NCI-H460 (cell line): ENCODE data around the gene CNOT9. TPM values are rescaled to one million over a fixed set of nuclear protein-coding genes. Genes with fewer than 3 reads are reported as not detected.

Experiments used
- DNase-seq: peaks from one replicate; pipeline ENCODE4 v3.0.0-alpha.2; 2016; ENCODE audit warnings: low read depth; ENCODE audit errors: extremely low read depth
- small RNA-seq, 2 experiments: library from RNA; depleted of rRNA; stranded (forward); fragments of <200 nt; gene quantifications; one replicate each; pipeline ENCODE3, GENCODE V24; 2014
- total RNA-seq: library from RNA; depleted of rRNA; stranded (reverse); fragments of >200 nt; shearing (Covaris generic); gene quantifications from 2 replicates; pipeline ENCODE4 v1.2.3, GENCODE V29; 2014; rRNA removed

Gene CNOT9
- total RNA-seq, 1 experiment from 2014 or later = 78.5 TPM

DNA sequence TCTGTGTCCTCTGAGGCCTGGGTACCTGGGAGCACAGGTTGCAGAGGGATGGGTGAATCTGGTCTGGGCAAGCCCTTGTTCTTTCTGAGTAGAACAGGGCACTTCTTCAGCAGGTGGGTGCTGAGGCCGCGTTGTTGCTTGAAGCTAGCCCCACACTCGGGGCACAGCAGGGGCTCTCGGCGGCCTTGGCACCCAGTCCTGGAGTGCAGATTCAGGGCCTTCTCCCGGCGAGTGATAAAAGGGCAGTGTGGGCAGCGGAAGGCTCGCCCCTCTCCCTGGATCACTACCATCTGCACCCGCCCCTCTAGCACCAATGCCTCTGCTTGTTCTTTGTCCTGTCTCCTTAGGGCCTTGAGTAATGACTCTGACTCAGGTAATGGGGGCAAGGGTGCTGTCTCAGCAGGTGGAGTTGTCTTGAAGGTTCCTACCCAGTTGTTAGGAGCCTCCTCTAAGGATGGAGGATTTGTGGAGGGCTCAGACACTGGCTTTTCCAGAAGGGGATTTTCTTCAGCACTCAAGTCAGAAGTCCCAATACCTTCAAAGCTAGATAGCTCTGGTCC is 75.2 kb downstream of the CNOT9 start:
- DNase-seq = no peak

DNA sequence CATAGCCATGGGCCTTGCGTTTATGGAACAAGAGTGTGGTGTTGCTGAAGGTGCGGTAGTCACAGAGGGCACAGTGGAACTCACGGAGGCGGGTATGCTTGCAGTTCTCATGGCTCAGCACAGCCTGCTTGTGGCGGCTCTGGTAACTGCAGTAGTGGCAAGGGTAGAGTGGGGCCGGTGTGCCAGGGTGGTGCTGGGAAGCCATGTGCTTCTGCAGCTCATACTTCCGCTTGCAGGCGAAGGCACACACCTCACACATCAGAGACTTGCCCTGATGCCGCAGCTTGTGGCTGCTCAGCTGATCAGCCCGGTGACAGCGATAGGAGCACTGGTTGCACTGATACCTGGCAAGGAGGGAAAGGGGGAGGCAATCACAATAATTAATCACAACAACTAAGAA is 76.1 kb downstream of the CNOT9 start:
- DNase-seq = no peak

DNA sequence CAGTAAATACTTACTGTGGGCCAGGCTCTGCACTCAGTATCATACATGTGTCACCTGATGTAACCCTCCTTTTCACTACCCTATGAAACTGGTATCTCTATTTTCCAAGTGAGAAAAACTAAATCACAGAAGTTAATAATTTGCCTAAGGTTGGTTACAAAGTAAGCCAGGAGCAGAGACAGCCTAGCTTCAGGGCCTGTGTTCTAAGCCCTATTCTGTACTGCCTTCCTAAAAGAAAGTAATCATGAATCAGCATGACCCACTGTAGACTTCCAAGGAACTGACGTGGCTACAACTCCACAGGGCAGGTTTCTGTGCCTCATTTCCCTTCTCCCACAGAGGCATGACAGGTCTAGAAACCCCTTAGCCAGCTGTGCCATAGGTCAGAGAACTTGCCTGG is 76.5 kb downstream of the CNOT9 start:
- no peak for DNase-seq

Small RNA genes lying within 50 kb of the gene (small RNA-seq; reads per million reads assigned to genes)
- gene RNU6-136P = 0 reads per million in 2 experiments

Other genes starting within 250 kb of the CNOT9 start
- gene CATIP, start 212.0 kb upstream of the CNOT9 start, total RNA-seq = 0.59 TPM in 1 of 2 replicates, not detected in the other
- gene SLC11A1, start 186.6 kb upstream of the CNOT9 start, total RNA-seq = 0.32 and 1.2 TPM in 2 replicates
- gene CTDSP1, start 169.0 kb upstream of the CNOT9 start, total RNA-seq = 63.8 and 68.7 TPM in 2 replicates
- gene VIL1, start 149.7 kb upstream of the CNOT9 start, total RNA-seq = 0.02 TPM in 1 of 2 replicates, not detected in the other
- 11.2 and 14.6 TPM in 2 replicates for gene USP37, start 488 bp upstream of the CNOT9 start, total RNA-seq
- gene PLCD4, start 39.1 kb downstream of the CNOT9 start, total RNA-seq = 2.8 and 7.6 TPM in 2 replicates
- gene ZNF142, start 90.8 kb downstream of the CNOT9 start, total RNA-seq = 15.7 and 17.5 TPM in 2 replicates
- gene BCS1L, start 90.8 kb downstream of the CNOT9 start, total RNA-seq = 32.1 and 40.2 TPM in 2 replicates
- gene RNF25, start 103.2 kb downstream of the CNOT9 start, total RNA-seq = 33.5 and 34.9 TPM in 2 replicates
- 14.9 and 26.8 TPM in 2 replicates for gene STK36, start 103.2 kb downstream of the CNOT9 start, total RNA-seq
- 14.8 and 20.7 TPM in 2 replicates for gene TTLL4, start 142.0 kb downstream of the CNOT9 start, total RNA-seq
- gene CYP27A1, start 213.3 kb downstream of the CNOT9 start, total RNA-seq = 0.40 TPM in 1 of 2 replicates, not detected in the other